ENCODE measurements around the gene SOCS1.
"Not testable (repeated sequence)": the region's sequence is repeated elsewhere in the genome, so short reads cannot be mapped to it uniquely, and the experiment has no call there.

SOCS1 gene, protein sequence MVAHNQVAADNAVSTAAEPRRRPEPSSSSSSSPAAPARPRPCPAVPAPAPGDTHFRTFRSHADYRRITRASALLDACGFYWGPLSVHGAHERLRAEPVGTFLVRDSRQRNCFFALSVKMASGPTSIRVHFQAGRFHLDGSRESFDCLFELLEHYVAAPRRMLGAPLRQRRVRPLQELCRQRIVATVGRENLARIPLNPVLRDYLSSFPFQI

DNA sequence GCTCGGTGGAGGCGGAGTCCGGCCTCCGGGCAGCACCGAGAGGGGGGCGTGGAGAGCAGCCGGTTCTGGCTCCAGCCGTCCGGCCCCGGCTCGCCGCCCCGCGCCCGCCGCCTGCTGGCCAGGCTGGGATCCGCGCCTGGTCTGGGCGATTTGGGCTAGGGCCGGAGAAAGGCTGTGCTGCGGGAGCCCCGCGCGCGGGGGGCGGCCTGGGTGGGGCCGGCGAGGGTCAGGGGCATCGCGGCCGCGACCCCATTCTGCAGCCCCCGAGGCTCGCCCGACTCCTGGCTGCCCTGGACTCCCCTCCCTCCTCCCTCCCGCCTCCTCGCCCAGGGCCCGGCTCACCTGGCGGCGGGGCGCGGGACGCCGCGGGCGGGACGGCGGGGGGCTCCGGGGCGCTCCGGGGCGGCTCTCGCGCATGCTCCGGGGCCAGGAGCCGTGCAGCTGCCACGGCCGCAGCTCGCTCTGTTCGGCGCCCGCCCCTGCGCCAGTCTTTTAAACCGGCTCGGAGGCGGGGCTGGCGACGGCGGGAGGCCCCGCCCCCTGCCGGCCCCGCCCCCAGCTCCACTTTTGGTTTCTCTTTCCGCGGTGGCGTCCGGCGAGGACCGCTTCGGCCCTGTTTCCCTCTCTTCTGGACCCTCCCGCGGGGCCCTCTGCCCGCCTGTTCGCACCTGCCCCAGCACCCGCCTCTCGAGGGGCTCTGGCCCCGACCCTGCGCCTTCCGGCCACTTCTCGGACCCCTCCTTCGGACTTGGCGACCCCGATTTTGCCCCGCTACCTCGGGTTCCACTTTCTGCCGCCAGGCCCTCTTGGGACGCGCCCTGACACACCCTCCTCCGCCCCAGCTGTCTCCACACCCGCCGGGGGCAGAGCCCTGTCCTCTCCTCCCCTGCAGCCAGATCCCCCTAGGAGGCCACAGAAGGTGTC lies at the start of gene SOCS1:
Gene SOCS1 (minus strand): TSS at position 468 of the 924 bp plus-strand sequence. CDS start 726 bp downstream, outside the sequence.
- DNase-seq = peak; percentile 94

DNA sequence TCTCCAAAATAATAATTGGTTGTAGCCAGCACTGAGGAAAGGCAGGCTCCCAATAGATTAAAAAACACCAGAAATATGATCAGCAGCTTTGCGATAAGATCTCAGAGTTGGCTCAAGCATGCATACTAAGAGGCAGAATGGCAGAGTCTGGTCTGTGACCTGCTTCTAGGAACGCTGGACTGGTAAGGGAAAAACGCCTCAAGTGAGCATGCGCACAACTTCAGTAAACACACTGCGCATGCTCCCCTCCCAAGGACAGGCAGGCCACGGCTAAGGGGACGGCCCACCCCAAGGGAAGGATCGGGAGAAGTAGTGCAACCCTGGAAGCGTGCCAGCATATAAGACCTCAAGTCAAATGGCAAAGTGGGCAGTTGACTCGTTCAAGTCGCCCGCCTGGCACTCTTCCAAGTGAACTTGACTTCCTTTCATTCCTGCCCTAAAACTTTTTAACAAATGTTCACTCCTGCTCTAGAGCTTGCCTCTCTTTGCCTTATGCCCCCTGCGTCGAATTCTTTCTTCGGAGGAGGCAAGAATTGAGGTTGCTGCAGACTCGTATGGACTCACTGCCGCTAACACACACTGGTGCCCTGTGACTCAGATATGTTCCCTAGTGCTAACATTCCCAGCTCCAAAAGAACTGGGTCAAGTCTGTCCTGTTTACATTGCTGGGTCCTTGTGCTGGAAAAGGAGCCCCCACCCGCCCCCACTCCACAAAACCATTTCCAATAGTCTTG lies 47.6 kb upstream of the SOCS1 start:
- DNase-seq = no peak

DNA sequence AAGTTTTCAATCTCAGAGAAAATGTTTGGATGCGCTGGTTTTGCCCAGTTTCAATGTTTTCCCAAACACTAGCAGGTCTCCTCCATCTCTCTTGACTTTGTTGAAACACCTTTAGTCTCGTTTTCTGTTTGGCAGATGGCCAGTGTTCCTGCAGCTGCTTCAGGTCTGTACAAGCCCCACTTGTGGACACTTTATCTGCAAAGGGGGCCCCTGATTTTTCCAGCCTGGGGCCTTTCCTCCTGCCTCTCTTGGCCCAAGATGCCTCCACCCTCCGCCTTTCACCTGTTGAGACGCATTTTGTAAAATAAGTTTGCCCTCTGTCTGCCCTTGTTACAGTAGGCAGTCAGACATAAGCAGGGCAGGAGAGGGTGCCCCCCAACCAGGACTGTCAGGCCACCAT lies 47.0 kb upstream of the SOCS1 start:
- no peak for DNase-seq

DNA sequence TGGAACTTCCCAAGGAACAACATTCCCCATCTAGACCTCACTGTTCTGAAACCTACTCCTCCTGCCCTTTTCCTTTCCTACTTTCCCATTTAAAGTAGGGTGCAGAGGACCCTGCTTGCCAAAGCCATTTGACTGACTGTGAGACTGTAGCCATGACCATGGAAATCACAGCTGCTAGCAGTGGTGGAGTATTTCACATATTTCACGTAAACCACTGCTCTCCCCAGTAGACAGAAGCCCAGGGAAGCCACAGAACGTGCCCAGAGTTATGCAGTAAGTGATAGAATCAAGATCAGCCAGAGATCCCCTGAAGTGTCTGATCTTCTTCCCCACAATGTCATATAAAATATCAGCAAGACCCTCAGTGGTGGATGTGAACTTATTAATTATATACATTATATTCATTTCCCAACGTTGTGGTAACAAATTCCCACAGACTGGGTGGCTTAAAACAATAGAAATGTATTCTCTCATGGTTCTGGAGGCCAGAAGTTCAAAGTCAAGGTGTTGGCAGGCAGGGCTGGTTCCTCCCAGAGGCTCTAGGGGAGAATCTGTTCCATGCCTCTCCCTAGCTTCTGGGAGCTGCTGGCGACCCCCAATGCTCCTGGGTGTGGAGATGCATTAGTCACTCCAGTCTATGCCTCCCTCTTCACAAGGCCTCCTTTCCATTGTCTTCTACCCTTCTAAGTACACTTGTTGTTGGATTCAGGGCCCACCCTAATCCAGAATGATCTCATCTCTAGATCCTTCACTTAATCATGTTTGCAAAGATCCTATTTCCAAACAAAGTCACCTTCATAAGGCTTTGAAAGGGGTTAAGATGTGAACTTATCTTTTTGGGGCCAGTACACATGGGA lies 45.9 kb upstream of the SOCS1 start:
- DNase-seq = no peak

DNA sequence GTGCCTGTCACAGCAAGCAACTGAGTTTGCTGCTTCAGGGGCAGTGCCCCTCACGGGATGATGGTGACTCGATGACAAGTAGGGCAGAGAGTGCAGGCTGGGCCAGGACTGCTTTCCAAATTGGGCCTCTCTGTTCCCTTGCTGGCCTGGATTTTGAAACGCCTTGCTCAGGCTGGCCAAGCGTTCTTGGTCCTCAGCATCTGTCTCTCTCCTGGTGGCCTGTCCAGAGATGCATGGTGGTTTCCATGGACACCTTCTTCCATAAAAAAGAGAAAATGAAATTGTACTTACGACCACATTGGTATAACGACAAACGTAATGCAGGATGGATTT lies 44.5 kb upstream of the SOCS1 start:
- DNase-seq = no peak

DNA sequence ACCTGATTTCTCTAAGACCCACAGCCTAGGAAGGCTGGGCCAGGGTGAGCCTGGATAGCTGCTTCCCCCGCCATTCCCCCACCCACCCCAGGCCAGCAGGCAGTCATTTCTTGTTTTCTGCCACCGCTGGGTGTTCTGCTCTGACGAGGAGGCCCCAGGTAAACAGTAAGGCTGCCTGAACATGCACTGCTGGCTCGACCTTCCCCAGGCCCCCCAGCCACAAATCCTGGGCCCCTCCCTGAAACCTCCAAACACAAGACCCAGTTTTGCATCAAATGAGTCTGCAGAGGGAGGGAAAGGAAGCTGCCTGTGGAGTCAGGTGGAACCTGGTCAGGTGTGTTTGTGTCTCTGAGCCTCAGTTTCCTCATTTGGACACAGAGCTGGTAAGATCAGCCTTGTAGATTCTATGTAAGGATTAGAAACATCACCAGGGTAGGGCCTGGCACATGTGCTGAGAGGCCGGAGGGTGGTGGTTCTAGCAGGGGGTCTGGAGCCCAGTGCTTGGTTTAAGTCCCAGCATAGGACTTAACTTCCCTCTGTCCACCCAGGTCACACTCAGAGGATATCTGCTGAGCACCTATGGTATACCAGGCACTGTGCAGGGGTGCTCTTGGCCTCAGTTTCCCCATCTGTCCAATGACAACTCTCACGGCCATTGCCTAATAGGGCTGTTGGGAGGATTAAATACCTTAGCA lies 44.0 kb upstream of the SOCS1 start:
- no peak for DNase-seq

DNA sequence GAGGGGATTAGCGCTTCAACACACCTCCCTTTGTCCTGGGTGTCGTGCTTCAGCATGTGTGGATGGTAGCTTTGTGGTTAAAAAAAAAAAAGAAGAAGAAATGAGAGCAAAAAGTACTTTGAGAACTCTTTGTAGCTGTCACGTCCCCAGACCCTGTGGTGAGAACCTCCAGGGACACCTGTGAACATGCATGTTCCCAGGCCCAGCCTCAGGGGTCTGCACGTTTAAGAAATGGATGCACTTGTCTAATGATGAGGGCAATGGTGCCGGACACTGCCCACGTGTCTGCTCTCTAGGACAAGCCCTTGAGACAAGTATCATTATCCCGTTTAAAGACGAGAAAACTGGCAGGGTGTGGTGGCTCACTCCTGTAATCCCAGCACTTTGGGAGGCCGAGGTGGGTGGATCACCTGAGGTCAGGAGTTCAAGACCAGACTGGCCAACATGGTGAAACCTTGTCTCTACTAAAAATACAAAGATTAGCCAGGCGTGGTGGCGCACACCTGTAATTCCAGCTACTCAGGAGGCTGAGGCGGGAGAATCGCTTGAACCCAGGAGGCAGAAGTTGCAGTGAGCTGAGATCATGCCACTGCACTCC lies 43.0 kb upstream of the SOCS1 start:
- DNase-seq = not testable (repeated sequence)

DNA sequence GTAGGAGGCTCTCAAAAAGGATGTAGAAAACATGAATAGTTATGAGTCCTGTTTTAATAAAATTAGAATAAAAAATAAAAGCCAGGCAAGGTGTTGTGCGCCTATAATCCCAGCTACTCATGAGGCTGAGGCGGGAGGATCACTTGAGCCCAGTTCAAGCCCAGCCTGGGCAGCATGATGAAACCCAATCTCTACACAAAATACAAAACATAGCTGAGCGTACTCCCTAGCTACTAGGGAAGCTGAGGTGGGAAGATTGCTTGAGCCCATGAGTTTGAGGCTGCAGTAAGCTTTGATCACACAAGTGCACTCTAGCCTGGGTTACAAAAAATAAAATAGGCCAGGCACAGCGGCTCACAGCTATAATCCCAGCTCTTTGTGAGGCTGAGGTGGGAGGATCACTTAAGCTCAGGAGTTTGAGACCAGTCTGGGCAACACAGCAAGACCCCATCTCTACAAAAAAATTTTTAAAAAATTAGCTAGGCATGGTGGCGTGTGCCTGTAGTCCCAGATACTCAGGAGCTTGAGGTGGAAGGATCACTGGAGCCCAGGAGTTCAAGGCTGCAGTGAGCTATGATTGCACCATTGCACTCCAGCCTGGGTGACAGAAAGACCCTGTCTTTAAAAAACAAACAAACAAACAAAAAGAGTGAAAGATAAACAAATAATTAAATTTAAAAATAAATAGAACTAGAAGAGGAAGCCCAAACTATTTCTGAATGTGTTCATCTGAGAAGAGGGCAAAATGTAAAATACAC lies 42.3 kb upstream of the SOCS1 start:
- DNase-seq = peak; percentile 34

DNA sequence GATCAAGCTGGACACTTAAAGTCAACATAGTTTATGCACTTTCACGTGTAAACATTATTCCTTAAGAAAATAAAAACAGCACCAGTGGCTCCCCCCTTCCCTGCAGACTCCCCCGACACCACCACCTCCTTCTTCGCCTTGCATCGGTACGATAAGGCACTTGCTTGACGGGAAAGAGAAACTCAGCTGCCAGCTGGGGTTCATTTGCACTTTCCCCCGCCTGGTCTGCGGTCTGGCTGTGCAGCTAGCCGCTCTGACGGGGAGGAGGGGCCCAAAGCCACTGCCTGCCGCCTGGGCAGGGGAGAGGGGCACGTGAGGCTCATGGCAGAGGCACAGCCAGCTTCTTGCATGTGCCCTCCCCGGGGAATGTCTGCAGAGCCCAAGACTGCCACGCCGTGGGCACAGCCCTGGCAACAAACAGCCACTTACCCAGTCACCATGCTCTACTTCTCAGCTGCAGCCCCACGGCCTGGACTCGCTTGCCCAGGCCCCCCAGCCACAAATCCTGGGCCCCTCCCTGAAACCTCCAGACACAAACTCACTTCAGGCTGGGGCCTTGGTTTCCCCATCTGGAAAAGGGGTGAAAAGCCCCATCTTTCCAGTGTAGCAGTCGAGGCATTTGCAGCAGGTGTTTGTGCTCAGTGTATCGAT lies 41.6 kb upstream of the SOCS1 start:
- peak; percentile 95 for DNase-seq

DNA sequence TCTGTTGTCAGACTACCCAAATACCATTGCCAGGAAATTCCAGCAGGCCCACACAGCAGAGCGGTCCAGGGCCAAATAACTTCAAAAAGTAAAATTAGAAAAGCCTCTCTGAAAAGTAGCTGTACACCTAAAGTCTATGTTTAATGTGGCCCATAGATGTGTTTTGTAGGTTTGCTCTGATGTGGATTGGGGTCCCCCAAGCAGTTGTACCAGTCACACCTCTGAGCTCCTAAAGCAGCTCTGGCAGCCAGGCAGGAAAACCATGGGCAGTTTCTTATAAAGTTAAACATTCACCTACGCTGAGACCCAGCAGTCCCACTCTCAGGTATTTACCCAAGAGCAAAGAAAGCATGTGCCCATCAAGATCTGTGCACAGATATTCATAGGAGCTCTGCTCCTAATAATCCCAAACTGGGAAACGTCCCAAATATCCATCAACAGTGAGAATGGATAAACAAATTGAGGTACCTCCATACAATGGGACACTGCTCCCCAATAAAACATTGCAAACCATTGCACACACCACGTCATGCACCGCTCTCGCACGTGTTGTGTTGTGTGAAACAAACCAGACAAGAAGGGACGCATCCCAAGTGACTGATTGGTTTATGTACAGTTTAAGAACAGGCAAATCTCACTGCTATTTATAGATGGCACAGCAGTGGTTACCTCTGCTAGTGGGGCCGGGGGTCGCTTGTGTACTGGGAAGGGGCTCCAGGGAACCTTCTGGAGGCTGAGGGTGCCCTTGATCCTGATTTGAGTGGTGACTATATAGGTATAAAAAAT lies 40.9 kb upstream of the SOCS1 start:
- DNase-seq = peak; percentile 84

DNA sequence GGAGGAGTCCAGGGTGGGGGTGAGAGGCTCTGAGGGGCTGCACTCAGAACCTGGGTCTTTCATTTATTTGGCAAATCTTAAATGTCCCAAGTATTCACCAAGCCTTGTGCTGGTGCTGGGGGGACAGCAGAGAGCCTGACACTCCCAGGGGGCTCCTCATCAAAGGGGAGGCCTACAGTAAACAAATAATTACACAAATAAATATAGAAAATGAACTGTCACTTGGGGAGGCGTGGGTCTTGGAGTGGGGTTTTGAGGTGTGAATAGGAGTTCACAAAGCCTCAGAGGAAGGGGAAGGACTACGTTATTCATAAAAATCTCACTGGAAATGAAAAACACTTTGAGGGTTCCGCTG lies 40.3 kb upstream of the SOCS1 start:
- no peak for DNase-seq

DNA sequence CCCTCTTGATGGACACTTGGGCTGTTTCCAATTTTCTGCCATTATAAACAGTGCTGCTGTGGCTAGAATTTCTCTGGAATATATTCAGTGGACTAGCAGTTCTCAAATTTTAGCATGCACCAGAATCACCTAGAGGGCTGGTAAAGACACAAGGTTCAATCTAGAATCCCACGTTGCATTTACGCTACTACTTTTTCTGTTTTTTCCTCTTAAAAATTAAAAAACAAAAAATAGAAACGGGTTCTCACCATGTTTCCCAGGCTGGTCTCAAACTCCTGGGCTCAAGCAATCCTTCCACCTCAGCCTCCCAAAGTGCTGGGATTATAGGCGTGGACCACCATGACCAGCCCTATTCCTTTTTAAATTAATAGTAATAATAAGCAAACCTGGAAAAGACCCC lies 39.7 kb upstream of the SOCS1 start:
- no peak for DNase-seq

DNA sequence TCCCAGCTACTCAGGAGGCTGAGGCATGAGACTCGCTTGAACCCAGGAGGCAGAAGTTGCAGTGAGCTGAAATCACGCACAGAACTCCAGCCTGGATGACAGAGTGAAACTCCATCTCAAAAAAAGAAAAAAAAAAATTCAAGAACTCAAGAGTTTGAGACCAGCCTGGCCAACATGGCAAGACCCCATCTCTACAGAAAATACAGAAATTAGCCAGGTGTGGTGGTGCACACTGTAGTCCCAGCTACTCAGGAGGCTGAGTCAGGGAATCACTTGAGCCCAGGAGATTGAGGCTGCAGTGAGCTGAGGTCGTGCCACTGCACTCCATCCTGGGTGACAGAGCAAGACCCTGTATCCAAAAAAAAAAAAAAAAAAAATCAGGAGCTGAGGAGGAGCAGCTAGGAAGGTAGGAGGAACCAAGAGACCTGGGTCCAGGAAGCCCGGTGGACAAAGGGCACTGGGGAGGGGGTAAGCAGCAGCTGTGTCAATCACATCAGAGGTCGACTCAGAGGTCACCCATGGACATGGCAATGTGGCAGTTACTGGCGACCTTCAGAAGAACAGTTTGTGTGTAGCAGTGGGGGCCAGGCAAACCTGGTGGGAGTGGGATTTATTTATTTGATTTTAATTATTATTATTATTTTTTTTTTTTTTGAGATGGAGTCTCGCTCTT lies 36.2 kb upstream of the SOCS1 start:
- no peak for DNase-seq

DNA sequence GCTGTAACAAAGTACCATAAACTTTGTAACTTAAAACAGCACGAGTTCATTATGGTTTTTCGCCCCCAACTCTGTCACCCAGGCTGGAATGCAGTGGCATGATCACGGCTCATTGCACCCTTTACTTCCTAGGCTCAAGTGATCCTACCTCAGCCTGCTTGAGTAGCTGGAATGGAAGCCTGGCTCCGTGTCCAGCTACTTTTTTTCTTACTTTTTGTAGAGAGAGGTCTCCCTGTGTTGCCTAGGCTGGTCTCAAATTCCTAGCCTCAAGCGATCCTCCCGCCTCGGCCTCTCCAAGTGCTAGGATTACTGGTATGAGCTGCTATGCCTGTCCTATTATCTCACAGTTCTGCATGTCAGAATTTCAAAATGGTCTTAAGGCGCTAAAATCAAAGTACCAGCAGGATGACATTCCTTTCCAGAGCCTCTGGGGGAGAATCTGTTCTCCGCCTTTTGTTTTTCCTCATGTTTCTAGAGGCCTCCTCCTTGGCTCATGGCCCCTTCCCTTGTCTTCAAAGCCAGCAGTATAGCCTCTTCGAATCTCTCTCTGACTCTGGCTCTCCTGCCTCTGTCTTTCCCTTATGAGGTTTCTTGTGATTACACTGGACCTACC lies 35.2 kb upstream of the SOCS1 start:
- no peak for DNase-seq

DNA sequence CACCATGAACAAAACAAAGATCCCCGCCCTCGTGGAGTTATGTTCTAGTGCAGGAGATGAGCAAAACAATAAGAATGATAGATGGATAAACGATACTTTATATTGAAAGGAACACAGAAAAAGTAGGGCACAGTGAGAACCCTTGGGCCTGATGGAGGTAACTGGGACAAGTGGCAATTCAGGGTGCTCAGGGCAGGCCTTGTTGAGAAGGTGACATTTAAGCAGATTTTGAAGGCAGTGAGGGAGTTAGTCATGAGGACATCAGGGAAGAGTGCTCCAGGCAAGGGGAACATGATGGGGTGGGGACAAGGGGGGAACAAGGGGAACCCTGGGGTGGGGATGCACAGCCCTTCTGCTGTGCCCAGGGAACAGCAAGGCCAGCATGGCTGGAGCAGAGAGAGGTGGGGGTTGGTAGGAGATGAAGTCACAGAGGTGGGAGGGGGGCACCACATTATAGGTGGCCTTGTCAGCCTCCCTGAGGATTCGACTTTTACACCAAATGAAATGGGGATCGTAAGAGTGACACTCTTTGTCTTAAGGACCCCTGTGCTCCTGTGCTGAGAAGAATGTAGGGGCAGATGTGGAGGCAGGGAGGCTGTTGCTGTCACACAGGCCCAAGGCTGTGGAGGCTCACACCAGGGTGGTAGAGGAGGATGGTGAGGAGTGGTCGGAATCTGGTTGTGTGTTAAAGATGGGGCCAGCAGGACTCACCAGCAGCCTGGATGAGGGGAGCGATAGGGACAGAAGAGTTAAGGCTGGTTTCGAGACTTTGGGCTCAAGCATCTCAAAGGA lies 34.3 kb upstream of the SOCS1 start:
- no peak for DNase-seq

DNA sequence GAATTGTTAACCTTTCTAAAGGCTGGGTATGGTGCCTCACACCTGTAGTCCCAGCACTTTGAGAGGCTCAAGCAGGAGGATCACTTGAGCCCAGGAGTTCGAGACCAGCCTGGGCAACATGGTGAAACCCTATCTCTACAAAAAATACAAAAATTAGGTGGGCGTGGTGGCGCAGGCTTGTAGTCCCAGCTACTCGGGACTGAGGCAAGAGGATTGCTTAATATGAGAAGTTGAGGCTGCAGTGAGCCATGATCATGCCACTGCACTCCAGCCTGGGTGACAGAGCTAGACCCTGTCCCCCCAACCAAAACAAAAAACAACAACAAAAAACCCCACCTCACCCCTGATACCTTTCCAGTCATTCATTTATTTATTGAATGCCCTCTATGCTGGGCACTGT lies 33.7 kb upstream of the SOCS1 start:
- not testable (repeated sequence) for DNase-seq

DNA sequence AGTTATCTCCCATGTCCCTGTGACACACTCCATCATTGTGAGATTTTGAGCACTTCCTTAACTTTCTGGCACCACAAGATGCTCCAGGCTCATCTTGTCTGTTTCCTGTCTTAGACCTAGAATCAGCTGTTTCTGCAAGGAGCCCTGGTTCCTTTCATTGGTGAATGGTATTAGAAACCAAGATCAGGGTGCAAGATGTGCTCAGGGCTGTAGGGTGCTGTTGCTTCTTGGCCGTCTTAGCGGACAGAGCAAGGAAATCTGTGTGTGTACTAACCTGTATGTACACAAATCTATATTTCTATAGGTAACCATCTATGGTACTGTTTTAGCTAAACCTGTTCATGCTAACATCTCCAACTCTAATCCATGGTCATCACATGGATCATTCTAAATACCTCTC lies 33.2 kb upstream of the SOCS1 start:
- no peak for DNase-seq

DNA sequence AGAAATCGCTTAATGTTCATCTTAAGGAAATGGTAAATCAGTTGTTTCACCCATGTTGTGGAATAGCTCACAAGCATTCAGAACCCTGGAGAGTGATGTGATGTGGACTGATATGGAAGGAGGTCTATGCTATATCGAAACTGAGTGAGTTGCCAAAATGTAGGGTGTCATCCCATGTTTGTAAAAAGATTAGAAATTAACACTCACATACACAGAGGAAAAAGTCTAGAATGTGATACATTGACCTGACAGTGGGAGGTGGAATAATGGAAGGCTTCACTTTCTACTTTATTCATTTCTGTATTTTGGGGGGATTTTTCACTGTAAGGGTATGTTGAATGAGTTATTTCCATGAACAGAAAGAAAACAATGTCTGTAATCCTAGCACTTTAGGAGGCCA lies 29.8 kb upstream of the SOCS1 start:
- peak; percentile 30 for DNase-seq

Data from OCI-M1 (cell line).